WI38 (cell line): ENCODE measurements around the gene GSTM1.

ENCODE experiments used
- H3K4me3 ChIP-seq: 2 replicates; pipeline ENCODE4 v1.5.1; 2011; ENCODE audit warnings: low read depth, mild to moderate bottlenecking, control low read depth, low read length
- TF ChIP-seq, protein P1 (sequence below): IDR thresholded peaks from 2 replicates; pipeline ENCODE4 v1.5.1; 2012; ENCODE audit warnings: low read depth, mild to moderate bottlenecking, control low read depth, low read length

The GSTM1 gene

GRCh38 chr1:109654519-109654918, 33.1 kb upstream of the GSTM1 start:
- no peak overlapping the region for H3K4me3 ChIP-seq
- TF ChIP-seq, protein P1, sequence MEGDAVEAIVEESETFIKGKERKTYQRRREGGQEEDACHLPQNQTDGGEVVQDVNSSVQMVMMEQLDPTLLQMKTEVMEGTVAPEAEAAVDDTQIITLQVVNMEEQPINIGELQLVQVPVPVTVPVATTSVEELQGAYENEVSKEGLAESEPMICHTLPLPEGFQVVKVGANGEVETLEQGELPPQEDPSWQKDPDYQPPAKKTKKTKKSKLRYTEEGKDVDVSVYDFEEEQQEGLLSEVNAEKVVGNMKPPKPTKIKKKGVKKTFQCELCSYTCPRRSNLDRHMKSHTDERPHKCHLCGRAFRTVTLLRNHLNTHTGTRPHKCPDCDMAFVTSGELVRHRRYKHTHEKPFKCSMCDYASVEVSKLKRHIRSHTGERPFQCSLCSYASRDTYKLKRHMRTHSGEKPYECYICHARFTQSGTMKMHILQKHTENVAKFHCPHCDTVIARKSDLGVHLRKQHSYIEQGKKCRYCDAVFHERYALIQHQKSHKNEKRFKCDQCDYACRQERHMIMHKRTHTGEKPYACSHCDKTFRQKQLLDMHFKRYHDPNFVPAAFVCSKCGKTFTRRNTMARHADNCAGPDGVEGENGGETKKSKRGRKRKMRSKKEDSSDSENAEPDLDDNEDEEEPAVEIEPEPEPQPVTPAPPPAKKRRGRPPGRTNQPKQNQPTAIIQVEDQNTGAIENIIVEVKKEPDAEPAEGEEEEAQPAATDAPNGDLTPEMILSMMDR, result no peak

GRCh38 chr1:109655615-109656519, 31.8 kb upstream of the GSTM1 start, which contains the start of gene GSTM4:
Gene GSTM4 (plus strand): TSS chr1:109656099. CDS start chr1:109656390, 291 bp downstream.
- peak within 1 kb of the TSS; percentile 78 for H3K4me3 ChIP-seq
- TF ChIP-seq, protein P1, result no peak

GRCh38 chr1:109657395-109657794, 30.2 kb upstream of the GSTM1 start:
- TF ChIP-seq, protein P1, result no peak
- no peak overlapping the region for H3K4me3 ChIP-seq

DNA sequence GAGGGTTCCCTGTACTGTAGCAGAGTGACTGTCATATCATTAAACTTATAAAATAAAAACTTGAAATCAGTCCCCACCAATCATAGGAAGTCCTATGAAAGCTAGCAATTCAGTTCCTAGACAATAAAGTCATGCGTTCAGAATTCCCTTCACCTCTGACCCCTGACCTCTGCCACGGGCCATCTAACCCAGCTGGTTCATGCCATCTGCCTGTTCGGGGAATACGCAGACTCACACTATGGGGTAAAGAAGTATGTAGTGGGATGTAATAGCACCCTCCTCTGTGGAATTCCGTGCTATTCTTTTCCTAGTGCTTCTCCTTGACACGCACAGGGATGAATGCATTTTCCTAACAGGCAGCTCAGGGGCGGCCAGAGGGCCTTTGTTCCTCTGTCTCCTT, 29.6 kb upstream of the GSTM1 start:
- TF ChIP-seq, protein P1, result no peak

DNA sequence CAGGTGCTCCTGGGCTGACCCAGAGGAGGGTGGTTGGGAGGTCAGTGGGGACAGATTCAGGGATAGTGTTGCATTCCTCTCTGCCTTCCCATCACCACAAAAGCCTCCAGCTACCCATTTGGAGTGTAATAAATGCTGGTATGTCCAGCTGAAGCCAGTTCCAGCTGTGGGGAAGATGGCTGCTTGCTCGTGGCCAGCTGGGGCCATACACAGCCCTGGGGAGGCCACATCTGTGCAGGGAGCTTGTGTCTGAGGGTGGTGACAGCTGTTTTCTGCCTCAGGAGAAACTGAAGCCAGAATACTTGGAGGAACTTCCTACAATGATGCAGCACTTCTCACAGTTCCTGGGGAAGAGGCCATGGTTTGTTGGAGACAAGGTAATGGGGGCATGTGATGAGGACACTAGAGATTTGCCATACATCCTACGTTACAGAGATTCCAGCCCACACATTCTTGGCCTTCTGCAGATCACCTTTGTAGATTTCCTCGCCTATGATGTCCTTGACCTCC, 29.0 kb upstream of the GSTM1 start:
- TF ChIP-seq, protein P1, result no peak
- no peak overlapping the region for H3K4me3 ChIP-seq

More for the DNA sequence above, 29.6 kb upstream of the GSTM1 start:
- H3K4me3 ChIP-seq, result no peak overlapping the region

DNA sequence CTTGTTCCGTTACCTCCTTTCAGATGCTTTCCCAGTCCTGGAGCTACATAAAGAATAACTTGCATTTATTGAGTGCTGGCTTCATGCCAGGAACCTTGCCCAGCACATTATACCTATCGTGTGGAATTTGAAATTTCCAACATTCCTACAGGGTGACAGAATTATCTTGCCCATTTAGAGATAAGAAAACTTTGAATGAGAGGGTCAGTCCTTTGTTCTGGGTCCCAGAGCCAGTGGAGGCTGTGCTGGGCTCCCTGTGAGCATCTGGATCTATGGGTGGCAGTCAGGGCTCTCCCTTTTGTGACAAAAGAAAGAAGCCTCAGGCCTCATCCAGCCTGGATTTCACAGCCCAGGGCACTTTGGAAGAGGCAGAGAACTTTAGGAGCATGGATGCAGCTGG, 28.5 kb upstream of the GSTM1 start:
- H3K4me3 ChIP-seq, result no peak overlapping the region

More for the DNA sequence above, 28.5 kb upstream of the GSTM1 start:
- TF ChIP-seq, protein P1, result no peak
